Natural killer cell (primary cell): Measurements from ENCODE around the gene ISYNA1. TPM values are rescaled to one million over a fixed set of nuclear protein-coding genes. Genes with fewer than 3 reads are reported as not detected.

Source experiments
- ATAC-seq, 3 donors: fragments of 150-1000 bp in 2 of 3; fragments of 200-7000 bp in 1 of 3; cut with Tn5 transposase; 1 replicate in 1 of 3; 2 replicates in 2 of 3; pipeline ENCODE4 v1.10.0; 2021; ENCODE audit warnings: mild to moderate bottlenecking in 2 of 3, moderate library complexity in 2 of 3
- DNase-seq, 2 donors: peaks; one replicate each; pipeline versions ENCODE4 v3.0.0 to v3.0.0-alpha.2; 2013 to 2021; ENCODE audit warnings: mixed read lengths in 1 of 2
- H3K27ac ChIP-seq: one replicate; pipeline ENCODE4 v1.5.1; 2013; ENCODE audit warnings: mild to moderate bottlenecking, low read length
- H3K27me3 ChIP-seq: one replicate; pipeline ENCODE4 v1.6.1; 2013; ENCODE audit warnings: low read length; ENCODE audit not compliant: control insufficient read depth, insufficient read depth
- H3K36me3 ChIP-seq: one replicate; pipeline ENCODE4 v1.6.1; 2013; ENCODE audit warnings: low read length; ENCODE audit not compliant: control insufficient read depth, insufficient read depth
- H3K4me1 ChIP-seq: one replicate; pipeline ENCODE4 v1.6.1; 2013; ENCODE audit warnings: low read length; ENCODE audit not compliant: control insufficient read depth, insufficient read depth
- H3K4me3 ChIP-seq: one replicate; pipeline ENCODE4 v1.5.1; 2013; ENCODE audit warnings: low read length
- H3K9me3 ChIP-seq: one replicate; pipeline ENCODE4 v1.6.1; 2013; ENCODE audit warnings: low read length; ENCODE audit not compliant: control insufficient read depth, insufficient read depth
- H3K27ac Mint-ChIP-seq, 2 donors: one replicate each; pipeline ENCODE4 v1.8.0; 2022; ENCODE audit warnings: mild to moderate bottlenecking in 2 of 2, mixed read lengths in 2 of 2, moderate library complexity in 1 of 2
- H3K27me3 Mint-ChIP-seq, 2 donors: one replicate each; pipeline ENCODE4 v1.8.0; 2022; ENCODE audit warnings: low read depth in 2 of 2, mixed read lengths in 2 of 2
- H3K36me3 Mint-ChIP-seq: one replicate; pipeline ENCODE4 v1.8.0; 2022; ENCODE audit warnings: mixed read lengths
- H3K4me1 Mint-ChIP-seq, 2 donors: one replicate each; pipeline ENCODE4 v1.8.0; 2022; ENCODE audit warnings: mixed read lengths in 2 of 2
- H3K4me3 Mint-ChIP-seq: one replicate; pipeline ENCODE4 v1.8.0; 2022; ENCODE audit warnings: mild to moderate bottlenecking, moderate library complexity, mixed read lengths
- H3K9me3 Mint-ChIP-seq, 2 donors: one replicate each; pipeline ENCODE4 v1.8.0; 2022; ENCODE audit warnings: mixed read lengths in 2 of 2
- CTCF ChIP-seq: fragments of 200-600 bp; IDR thresholded peaks from one replicate; pipeline ENCODE4 v1.8.0; 2022; ENCODE audit warnings: antibody characterized with exemption
- WGBS: methylation state at CpG from one replicate; pipeline ENCODE4 v1.1.7; 2013; ENCODE audit warnings: missing lambda C conversion rate; ENCODE audit not compliant: insufficient coverage; 5-methylcytosine and 5-hydroxymethylcytosine counted together
- intact Hi-C: fragments of 100-400 bp; cut with micrococcal nuclease; formaldehyde crosslinking; loops from one replicate; pipeline ENCODE4 v1.14.2; 2022
- total RNA-seq, 4 donors: library from RNA; stranded (reverse); fragments of 120-200 nt in 1 of 4; gene quantifications; one replicate each; pipeline versions ENCODE4 v1.2.3 to v1.2.4, GENCODE V29; 2013 to 2022

The ISYNA1 gene
- total RNA-seq, 3 donors from 2014 or later (not counting 1 experiment from before 2014, with no cell fraction given): 39.7 to 53.6 (median 40.1) TPM

GRCh38 chr19:18385359-18385674 lies 52.6 kb downstream of the ISYNA1 start:
- intact Hi-C loops: no loop called here
- H3K9me3 Mint-ChIP-seq: no peaks in the 10 kb centered on the region
- H3K36me3 ChIP-seq: no peaks in the 10 kb centered on the region
- H3K4me3 ChIP-seq: no peak overlapping the region
- no peak overlapping the region for H3K27ac ChIP-seq
- H3K4me1 ChIP-seq: peaks cover 25% of the 10 kb centered on the region
- peaks cover 5 to 14% of the 10 kb centered on the region in 2 donors for H3K4me1 Mint-ChIP-seq
- H3K36me3 Mint-ChIP-seq: no peaks in the 10 kb centered on the region
- no peak overlapping the region for H3K4me3 Mint-ChIP-seq
- H3K27me3 Mint-ChIP-seq: no peaks in the 10 kb centered on the region
- DNase-seq (no peak), ATAC-seq (no peak)
- no peak for TF ChIP-seq CTCF
- WGBS: 97% methylated on average over 3 of the region's 3 CpGs
- H3K27ac Mint-ChIP-seq: no peak overlapping the region
- peaks cover 13% of the 10 kb centered on the region for H3K27me3 ChIP-seq
- H3K9me3 ChIP-seq: no peaks in the 10 kb centered on the region

- intact Hi-C loops: no loop called here
- H3K27ac ChIP-seq: no peak overlapping the region
- no peaks in the 10 kb centered on the region for H3K27me3 Mint-ChIP-seq
Observed at GRCh38 chr19:18384775-18385174, 53.2 kb downstream of the ISYNA1 start.

More at GRCh38 chr19:18384775-18385174, 53.2 kb downstream of the ISYNA1 start:
- ATAC-seq: no peak
- peaks cover 25% of the 10 kb centered on the region for H3K4me1 ChIP-seq
- Mint-ChIP-seq H3K9me3 (no peaks in the 10 kb centered on the region), H3K36me3 (no peaks in the 10 kb centered on the region), H3K4me3 (no peak overlapping the region), H3K4me1 (peaks cover 5 to 14% of the 10 kb centered on the region in 2 donors), H3K27ac (no peak overlapping the region)
- TF ChIP-seq CTCF: no peak
- no peaks in the 10 kb centered on the region for H3K9me3 ChIP-seq
- WGBS: 91% methylated on average over 7 of the region's 7 CpGs
- DNase-seq: no peak
- H3K27me3 ChIP-seq: peaks cover 13% of the 10 kb centered on the region
- H3K4me3 ChIP-seq: no peak overlapping the region
- no peaks in the 10 kb centered on the region for H3K36me3 ChIP-seq

Other genes starting within 250 kb of the ISYNA1 start
- 1 to 10 TPM; 4.1 to 5.6 (median 4.5) TPM for gene MPV17L2, start 244.9 kb downstream of the ISYNA1 start, total RNA-seq
- 1 to 10 TPM; 5.2 to 7.8 (median 7.6) TPM for gene RAB3A, start 234.1 kb downstream of the ISYNA1 start, total RNA-seq
- not detected for gene PDE4C, start 211.7 kb downstream of the ISYNA1 start, total RNA-seq
- gene IQCN, start 163.7 kb downstream of the ISYNA1 start, total RNA-seq: 10 to 100 TPM; 13.7 to 19.4 (median 15.6) TPM
- gene JUND, start 156.5 kb downstream of the ISYNA1 start, total RNA-seq: 1,000 to 10,000 TPM; 1,182 to 2,122 (median 1,520) TPM
- 10 to 100 TPM; 42.4 to 60.8 (median 44.8) TPM for gene LSM4, start 115.1 kb downstream of the ISYNA1 start, total RNA-seq
- gene PGPEP1, start 97.5 kb downstream of the ISYNA1 start, total RNA-seq: 10 to 100 TPM; 69.1 to 73.3 (median 71.0) TPM
- 1 to 10 TPM in 1 of 3 donors, under 1 TPM in 1, not detected in 1; 0.85 to 1.5 TPM for gene GDF15, start 52.0 kb downstream of the ISYNA1 start, total RNA-seq
- gene LRRC25, start 40.5 kb downstream of the ISYNA1 start, total RNA-seq: 10 to 100 TPM in 2 of 3 donors, 1 to 10 TPM in 1; 3.9 to 28.2 (median 12.0) TPM
- 100 to 1,000 TPM; 137 to 169 (median 158) TPM for gene SSBP4, start 18.7 kb downstream of the ISYNA1 start, total RNA-seq
- gene ELL, start 83.9 kb upstream of the ISYNA1 start, total RNA-seq: 10 to 100 TPM; 61.1 to 64.3 (median 63.8) TPM
- 100 to 1,000 TPM; 149 to 179 (median 162) TPM for gene FKBP8, start 105.4 kb upstream of the ISYNA1 start, total RNA-seq
- 10 to 100 TPM; 83.2 to 88.8 (median 86.9) TPM for gene KXD1, start 119.7 kb upstream of the ISYNA1 start, total RNA-seq
- 1,000 to 10,000 TPM; 1,016 to 1,271 (median 1,271) TPM for gene UBA52, start 133.7 kb upstream of the ISYNA1 start, total RNA-seq
- gene REX1BD, start 150.7 kb upstream of the ISYNA1 start, total RNA-seq: 10 to 100 TPM; 80.6 to 86.9 (median 85.3) TPM
- gene CRLF1, start 168.7 kb upstream of the ISYNA1 start, total RNA-seq: not detected
- gene TMEM59L, start 174.7 kb upstream of the ISYNA1 start, total RNA-seq: not detected
- gene KLHL26, start 198.9 kb upstream of the ISYNA1 start, total RNA-seq: 10 to 100 TPM in 1 of 3 donors, 1 to 10 TPM in 2; 8.0 to 11.5 (median 9.6) TPM
- gene CRTC1, start 245.5 kb upstream of the ISYNA1 start, total RNA-seq: 10 to 100 TPM; 14.1 to 17.0 (median 14.3) TPM